RPMI7951 (cell line): ENCODE data around the gene OXT. TPM values are rescaled to one million over a fixed set of nuclear protein-coding genes. Genes with fewer than 3 reads are reported as not detected.
"Not testable (repeated sequence)": the region's sequence is repeated elsewhere in the genome, so short reads cannot be mapped to it uniquely, and the experiment has no call there.

ENCODE experiments used
- DNase-seq: peaks from one replicate; pipeline ENCODE4 v3.0.0-alpha.2; 2012; ENCODE audit warnings: low read depth
- total RNA-seq: library from RNA; depleted of rRNA; stranded (reverse); fragments of >200 nt; shearing (Covaris generic); gene quantifications from 2 replicates; pipeline ENCODE4 v1.2.3, GENCODE V29; 2014

The OXT gene
- total RNA-seq, 1 experiment from 2014 or later = not detected

- no peak for DNase-seq
These were observed 23.7 kb upstream of the OXT start for GRCh38 chr20:3047486-3048419.

DNA sequence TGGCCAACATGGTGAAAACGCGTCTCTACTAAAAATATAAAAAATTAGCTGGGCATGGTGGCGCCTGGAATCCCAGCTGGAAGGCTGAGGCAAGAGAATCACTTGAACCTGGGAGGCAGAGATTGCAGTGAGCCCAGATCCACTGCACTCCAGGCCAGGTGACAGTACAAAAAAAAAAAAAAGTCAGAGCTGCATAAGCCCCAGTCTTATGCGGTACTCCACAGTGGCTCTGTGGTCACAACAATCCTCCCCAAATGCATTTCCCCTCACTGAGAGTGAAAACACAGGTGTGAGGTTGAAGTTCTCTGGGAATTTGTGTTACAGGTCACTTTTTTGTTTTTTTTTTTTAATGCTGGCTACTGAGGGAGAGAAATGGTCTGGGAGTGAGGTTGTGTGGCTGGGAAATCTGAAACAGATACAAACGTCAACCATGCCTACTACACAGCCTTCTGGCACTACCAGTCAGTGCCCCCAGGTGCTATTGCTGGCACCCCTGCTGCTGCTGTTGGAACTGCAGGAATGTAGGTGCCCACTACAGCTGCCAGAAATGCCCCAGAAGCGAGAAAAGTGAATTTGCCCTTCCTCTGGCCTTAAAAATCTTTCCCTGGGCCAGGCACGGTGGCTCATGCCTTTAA is 19.9 kb upstream of the OXT start:
- no peak for DNase-seq

GRCh38 chr20:3059489-3059888 is 11.9 kb upstream of the OXT start:
- no peak for DNase-seq

- DNase-seq = not testable (repeated sequence)
These were observed 7.3 kb upstream of the OXT start for GRCh38 chr20:3064119-3064518.

DNA sequence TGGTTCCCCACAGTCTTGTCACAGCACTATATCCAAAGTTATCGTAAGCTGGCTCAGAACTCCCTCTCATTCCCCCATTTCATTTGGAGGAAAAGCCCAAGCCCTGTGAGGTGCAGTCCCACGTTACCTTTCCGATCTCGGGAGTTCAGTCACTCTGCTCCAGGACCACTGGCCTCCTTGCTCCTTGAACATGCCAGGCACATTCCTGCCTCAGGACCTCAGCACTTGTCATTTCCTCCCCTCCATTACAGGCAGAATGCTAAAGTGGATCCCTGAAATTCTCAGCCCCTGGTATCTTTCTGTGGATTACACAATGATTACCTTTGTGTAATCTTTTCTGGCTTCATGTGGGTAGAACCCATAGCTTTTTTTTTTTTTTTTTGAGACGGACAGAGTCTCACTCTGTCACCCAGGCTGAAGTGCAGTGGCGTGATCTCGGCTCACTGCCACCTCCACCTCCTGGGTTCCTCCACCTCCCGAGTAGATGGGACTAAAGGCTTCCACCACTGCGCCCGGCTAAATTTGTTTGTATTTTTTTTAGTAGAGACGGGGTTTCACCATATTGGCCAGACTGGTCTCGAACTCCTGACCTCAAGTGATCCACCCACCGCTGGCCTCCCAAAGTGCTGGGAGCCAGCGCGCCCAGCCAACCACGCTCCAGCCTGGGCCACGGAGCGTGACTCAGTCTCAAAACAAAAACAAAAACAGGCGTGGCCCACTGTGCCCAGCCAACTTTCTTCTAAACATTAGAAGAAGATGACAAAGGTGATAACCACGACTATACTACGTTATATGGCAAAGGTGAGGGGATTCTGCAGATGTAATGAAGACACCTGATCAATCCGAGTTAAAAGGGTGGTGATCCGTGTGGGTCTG is 4.0 kb upstream of the OXT start:
- no peak for DNase-seq

GRCh38 chr20:3068075-3068474 is 3.3 kb upstream of the OXT start:
- DNase-seq = no peak

DNA sequence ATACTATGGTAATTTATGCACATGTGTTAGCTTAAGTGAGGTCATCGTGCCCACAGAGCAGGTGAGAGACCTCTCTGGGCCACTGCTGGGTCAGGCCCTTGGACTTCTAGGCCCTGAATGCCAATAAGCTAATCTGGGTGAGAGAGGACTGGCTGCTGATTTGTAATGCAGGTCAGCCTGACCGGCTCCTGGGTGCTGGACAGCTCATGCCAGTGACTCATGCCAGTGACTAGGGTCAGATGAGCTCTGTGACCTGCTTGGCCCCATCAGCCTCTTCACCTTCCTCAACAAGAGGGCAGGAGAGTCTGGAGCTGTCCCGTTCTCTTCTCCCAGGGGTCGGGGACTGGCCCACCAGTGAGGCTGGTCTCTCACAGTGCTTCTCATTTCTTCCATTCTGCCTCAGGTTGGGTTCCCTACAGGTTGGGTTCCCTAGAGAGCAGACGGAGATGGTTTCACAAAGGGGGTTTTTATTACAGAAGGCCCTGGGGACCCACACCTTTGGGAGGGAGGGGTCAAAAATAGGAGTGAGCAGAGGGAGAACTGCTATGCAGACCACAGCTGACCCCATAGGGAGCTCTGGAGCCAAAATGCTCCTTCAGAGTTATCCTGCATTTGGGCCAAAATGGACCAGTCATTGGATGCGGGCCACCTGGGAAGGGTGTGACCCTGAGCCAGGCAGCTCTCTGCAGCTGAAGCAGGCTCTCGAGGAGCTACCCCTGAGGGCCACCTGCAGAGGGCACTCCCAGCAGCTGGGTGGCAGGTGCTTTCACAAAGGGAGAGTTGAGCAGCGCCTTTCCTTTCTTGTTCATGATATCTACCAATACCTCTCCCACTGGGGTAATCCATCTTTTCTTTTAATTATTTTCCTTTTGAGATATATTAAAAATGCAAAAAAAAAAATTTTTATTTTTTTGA is 2.2 kb upstream of the OXT start:
- DNase-seq = peak; percentile 35

DNA sequence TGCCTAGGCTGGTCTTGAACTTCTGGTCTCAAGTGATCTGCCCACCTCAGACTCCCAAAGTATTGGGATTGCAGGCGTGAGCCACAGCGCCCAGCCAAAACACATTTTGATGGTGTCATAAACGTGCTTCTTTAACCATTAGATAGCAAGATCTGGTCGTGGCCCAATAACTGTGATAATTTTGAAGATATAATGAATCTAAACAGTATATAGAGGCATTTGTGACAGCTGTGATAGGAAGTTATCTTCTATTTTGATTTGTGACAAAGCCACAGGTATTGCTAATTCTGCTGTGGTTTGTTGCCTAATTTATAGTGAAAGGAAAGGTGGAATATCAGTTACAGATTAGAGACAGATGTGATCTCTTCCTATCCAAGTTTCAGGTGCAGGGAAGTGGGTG is 695 bp upstream of the OXT start:
- no peak for DNase-seq

DNA sequence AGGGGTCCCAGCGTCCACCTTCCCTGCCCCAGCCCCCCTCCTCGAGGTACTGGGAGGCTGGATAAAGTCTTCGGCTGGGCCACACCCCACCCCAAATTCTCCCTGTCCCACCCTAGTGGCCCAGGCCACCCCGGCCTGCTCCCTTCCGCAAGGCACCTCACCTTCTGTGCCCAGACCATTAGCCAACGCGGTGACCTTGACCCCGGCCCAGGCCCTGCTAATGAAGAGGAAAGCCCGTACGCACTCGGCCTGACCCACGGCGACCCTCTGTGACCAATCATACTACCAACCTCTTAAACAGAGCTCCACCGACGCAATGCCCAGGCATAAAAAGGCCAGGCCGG is 182 bp upstream of the OXT start:
- DNase-seq = no peak

DNA sequence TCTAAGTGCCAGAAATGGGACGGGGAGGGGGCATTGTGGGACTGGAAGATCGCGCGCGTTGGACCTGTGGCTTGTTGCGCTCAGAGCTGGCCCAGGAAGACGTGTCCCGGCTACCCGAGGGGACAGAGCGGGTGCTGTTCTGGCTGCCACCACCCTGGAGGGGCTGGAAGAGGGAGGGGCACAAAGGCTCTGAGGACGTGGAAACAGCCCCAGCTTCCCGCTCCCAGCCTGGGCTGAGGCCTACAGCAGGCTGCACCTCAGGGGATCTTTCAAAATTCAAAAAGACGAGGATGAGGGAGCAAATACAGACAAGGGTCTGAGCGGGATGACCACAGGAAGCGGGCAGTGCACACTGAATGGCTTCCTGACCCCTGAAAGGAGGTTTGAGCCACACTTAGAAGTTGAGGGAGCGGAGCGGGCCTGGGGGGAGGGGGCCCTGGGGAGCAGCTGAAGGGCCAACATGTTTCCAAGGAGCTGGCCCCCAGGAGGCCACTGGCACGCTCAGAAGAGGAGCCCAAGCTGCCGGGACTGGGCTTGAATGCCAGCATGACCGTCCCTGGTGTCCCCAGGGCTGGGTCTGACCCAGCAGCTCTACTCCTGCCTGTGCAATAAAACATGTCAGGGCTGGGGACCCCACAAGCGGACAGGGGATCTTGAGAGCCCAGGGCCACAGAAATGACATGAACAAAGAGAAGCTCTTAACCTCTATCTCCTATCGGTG is 1.3 kb downstream of the OXT start:
- DNase-seq = no peak

DNA sequence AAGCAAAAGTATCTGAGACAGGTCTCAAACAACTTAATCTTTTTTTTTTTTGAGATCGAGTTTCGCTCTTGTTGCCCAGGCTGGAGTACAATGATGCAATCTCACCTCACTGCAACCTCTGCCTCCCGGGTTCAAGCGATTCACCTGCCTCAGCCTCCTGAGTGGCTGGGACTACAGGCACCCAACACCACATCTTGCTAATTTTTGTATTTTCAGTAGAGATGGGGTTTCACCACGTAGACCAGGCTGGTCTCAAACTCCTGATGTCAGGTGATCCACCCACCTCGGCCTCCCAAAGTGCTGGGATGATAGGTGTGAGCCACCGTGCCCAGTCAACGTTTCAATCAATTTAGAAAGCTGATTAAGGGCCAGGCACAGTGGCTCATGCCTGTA is 1.8 kb downstream of the OXT start:
- DNase-seq = not testable (repeated sequence)

- no peak for DNase-seq
These were observed 3.4 kb downstream of the OXT start for GRCh38 chr20:3074812-3075211.

DNA sequence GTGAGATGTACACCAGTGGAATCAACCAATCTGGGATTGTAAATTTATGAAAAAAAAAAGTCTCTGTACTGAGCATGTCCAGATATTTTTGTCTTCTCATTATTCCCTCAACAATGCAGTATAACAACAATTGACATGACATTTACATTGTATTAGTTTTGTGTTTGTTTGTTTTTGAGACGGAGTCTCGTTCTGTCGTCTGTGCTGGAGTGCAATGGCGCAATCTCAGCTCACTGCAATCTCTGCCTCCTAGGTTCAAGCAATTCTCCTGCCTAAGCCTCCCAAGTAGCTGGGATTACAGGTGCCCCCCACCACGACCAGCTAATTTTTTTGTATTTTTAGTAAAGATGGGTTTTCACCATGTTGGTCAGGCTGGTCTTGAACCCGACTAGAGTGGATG is 3.9 kb downstream of the OXT start:
- DNase-seq = not testable (repeated sequence)

- no peak for DNase-seq
These were observed 6.3 kb downstream of the OXT start for GRCh38 chr20:3077618-3078134.

- DNase-seq = peak; percentile 82
These were observed 9.5 kb downstream of the OXT start for GRCh38 chr20:3080939-3081388.

GRCh38 chr20:3081641-3082040 is 10.2 kb downstream of the OXT start:
- no peak for DNase-seq

GRCh38 chr20:3082306-3082951 is 11.0 kb downstream of the OXT start:
- no peak for DNase-seq

DNA sequence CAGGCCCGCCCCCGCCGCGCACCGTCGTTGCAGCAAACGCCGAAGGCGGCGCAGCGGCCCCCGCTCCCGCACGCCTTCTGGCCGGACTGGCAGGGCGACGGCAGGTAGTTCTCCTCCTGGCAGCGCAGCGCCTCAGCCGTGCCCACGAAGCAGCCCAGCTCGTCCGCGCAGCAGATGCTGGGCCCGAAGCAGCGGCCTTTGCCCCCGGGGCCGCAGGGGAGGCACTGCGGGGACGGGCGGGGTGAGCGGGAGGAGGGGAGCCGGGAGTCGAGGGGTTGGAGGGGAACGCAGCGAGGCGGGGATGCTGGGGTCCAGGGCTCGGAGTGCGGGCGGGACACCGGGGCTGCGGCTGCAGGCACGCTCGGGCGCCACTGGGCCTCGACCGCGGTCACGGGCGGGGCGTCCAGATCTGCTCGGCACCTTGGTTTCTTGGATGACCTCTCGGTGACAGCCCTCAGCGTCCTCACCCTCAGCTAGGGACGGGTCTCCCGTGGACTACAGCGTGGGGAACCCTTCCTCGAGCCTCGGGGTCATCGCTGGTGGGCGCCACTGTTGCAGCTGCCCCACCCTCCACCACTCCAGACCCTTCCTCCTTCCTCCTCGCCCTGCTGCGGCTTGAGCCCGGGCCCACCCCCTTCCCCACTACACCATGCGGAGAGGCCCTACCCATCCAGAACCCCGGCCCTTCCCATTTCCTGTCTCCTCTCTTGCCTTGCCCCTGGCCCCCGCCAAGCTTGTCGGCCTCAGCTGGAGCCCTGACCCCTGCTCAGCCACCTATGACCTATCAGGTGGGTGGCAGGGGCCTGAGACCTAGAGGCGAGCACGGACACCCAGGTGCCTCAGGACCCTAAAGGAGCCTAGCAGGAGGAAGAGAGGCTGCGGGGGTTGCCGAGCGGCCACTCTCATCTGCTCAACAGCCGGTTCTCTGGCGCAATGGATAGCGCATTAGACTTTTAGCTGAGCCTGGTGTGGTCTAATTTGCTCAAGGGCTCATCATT is 11.8 kb downstream of the OXT start:
- no peak for DNase-seq
